Trophoblast cell (in vitro differentiated cells and primary cell): Measurements from ENCODE around the gene ME3.

Source experiments
- DNase-seq, 2 donors: peaks; one replicate each; pipeline ENCODE4 v3.0.0-alpha.2; 2016
- H2AFZ ChIP-seq: 2 replicates; pipeline ENCODE4 v1.6.1; 2013; ENCODE audit warnings: low read length, moderate library complexity, mild to moderate bottlenecking; ENCODE audit not compliant: insufficient read depth, poor library complexity
- H2AK5ac ChIP-seq: 2 replicates; pipeline ENCODE4 v1.6.1; 2013; ENCODE audit warnings: mild to moderate bottlenecking, low read length
- H2BK120ac ChIP-seq: 2 replicates; pipeline ENCODE4 v1.6.1; 2013; ENCODE audit warnings: low read length, mild to moderate bottlenecking, moderate library complexity; ENCODE audit not compliant: insufficient read depth, poor library complexity
- H2BK12ac ChIP-seq: 2 replicates; pipeline ENCODE4 v1.6.1; 2013; ENCODE audit warnings: mild to moderate bottlenecking, low read length, moderate library complexity
- H2BK5ac ChIP-seq: 2 replicates; pipeline ENCODE4 v1.6.1; 2013; ENCODE audit warnings: low read length, low read depth, moderate library complexity, mild to moderate bottlenecking; ENCODE audit not compliant: poor library complexity
- H3K14ac ChIP-seq: 2 replicates; pipeline ENCODE4 v1.6.1; 2013; ENCODE audit warnings: mild to moderate bottlenecking, low read length
- H3K18ac ChIP-seq: 2 replicates; pipeline ENCODE4 v1.6.1; 2013; ENCODE audit warnings: mild to moderate bottlenecking, low read length
- H3K23ac ChIP-seq: 2 replicates; pipeline ENCODE4 v1.6.1; 2013; ENCODE audit warnings: low read length
- H3K27ac ChIP-seq: 2 replicates; pipeline ENCODE4 v1.5.1; 2013; ENCODE audit warnings: low read depth, mild to moderate bottlenecking, inconsistent platforms, low read length, moderate library complexity
- H3K27me3 ChIP-seq: 2 replicates; pipeline ENCODE4 v1.6.1; 2013; ENCODE audit warnings: inconsistent platforms, mild to moderate bottlenecking, low read length, moderate library complexity; ENCODE audit not compliant: insufficient read depth
- H3K36me3 ChIP-seq, 2 experiments: 1 replicate in 1 of 2; 2 replicates in 1 of 2; pipeline ENCODE4 v1.6.1; 2013; ENCODE audit warnings: low read length in 2 of 2, mild to moderate bottlenecking in 2 of 2, moderate library complexity in 1 of 2; ENCODE audit not compliant: insufficient read depth in 2 of 2, control insufficient read depth in 1 of 2
- H3K4ac ChIP-seq: 2 replicates; pipeline ENCODE4 v1.6.1; 2013; ENCODE audit warnings: low read depth, mild to moderate bottlenecking, low read length, moderate library complexity
- H3K4me1 ChIP-seq, 2 experiments: 1 replicate in 1 of 2; 2 replicates in 1 of 2; pipeline ENCODE4 v1.6.1; 2013; ENCODE audit warnings: low read length in 2 of 2, mild to moderate bottlenecking in 2 of 2, moderate library complexity in 1 of 2; ENCODE audit not compliant: insufficient read depth in 2 of 2, control insufficient read depth in 1 of 2
- H3K4me2 ChIP-seq: 2 replicates; pipeline ENCODE4 v1.6.1; 2013; ENCODE audit warnings: inconsistent platforms, mild to moderate bottlenecking, low read length, moderate library complexity
- H3K4me3 ChIP-seq: 2 replicates; pipeline ENCODE4 v1.5.1; 2013; ENCODE audit warnings: mild to moderate bottlenecking, low read depth, low read length, inconsistent platforms
- H3K79me1 ChIP-seq: one replicate; pipeline ENCODE4 v1.6.1; 2013; ENCODE audit warnings: low read length
- H3K79me2 ChIP-seq: 2 replicates; pipeline ENCODE4 v1.6.1; 2013; ENCODE audit warnings: low read length, mild to moderate bottlenecking; ENCODE audit not compliant: control insufficient read depth, insufficient read depth, poor library complexity
- H3K9ac ChIP-seq: 2 replicates; pipeline ENCODE4 v1.6.1; 2013; ENCODE audit warnings: mild to moderate bottlenecking, low read length
- H3K9me3 ChIP-seq: 2 replicates; pipeline ENCODE4 v1.6.1; 2013; ENCODE audit warnings: low read depth, mild to moderate bottlenecking, control low read depth, inconsistent platforms, low read length; ENCODE audit not compliant: insufficient read depth
- H4K12ac ChIP-seq: 2 replicates; pipeline ENCODE4 v1.6.1; 2013; ENCODE audit warnings: low read depth, mild to moderate bottlenecking, low read length, moderate library complexity
- H4K8ac ChIP-seq: 2 replicates; pipeline ENCODE4 v1.6.1; 2013; ENCODE audit warnings: low read depth, mild to moderate bottlenecking, low read length, moderate library complexity
- H4K91ac ChIP-seq: one replicate; pipeline ENCODE4 v1.6.1; 2013; ENCODE audit warnings: low read depth, mild to moderate bottlenecking, low read length, moderate library complexity
- WGBS: extraction: QIAGEN DNeasy Blood & Tissue Kit; methylation state at CpG from one replicate; pipeline ENCODE4 v1.1.7; 2013; ENCODE audit warnings: missing lambda C conversion rate; ENCODE audit not compliant: insufficient read length, insufficient coverage; ENCODE audit errors: extremely low coverage; 5-methylcytosine and 5-hydroxymethylcytosine counted together

ME3 gene

DNA sequence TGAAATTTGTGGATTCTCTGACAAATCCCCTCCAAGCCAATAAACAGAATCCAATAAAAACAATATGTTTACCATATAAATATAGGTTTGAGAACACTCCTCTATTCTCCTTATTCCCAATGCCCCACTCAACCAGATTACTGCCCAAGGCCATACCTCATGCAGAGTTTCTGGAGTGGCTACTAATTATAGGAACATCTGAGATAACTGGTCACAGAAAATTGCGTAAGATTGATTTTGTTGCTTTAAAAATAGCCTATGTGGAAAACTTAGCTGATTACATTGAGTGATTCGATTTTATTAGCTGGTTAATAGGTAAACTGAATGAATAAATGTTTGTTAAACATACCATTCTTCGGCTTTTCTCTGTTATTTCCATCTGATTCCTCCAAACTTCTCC, 48.0 kb downstream of the ME3 start:
- no peak overlapping the region for H3K27ac ChIP-seq
- H3K4ac ChIP-seq = no peak overlapping the region
- no peak overlapping the region for H3K14ac ChIP-seq
- no peak overlapping the region for H3K23ac ChIP-seq
- H3K9me3 ChIP-seq = no peaks in the 10 kb centered on the region
- peak in 1 of 2 donors; percentile 29 for DNase-seq
- H3K4me1 ChIP-seq = peaks cover 2 to 8% of the 10 kb centered on the region in 2 experiments
- H2BK120ac ChIP-seq = no peak overlapping the region
- no CpG with 5 or more reads among the region's 3 CpGs for WGBS
- H4K91ac ChIP-seq = no peak overlapping the region
- no peak overlapping the region for H3K4me3 ChIP-seq
- no peak overlapping the region for H3K9ac ChIP-seq
- H3K79me2 ChIP-seq = no peaks in the 10 kb centered on the region
- H3K36me3 ChIP-seq = no peaks in the 10 kb centered on the region
- H3K4me2 ChIP-seq = no peak overlapping the region
- no peak overlapping the region for H3K18ac ChIP-seq
- no peak overlapping the region for H2AK5ac ChIP-seq
- no peak overlapping the region for H2BK12ac ChIP-seq
- no peak overlapping the region for H2AFZ ChIP-seq
- H2BK5ac ChIP-seq = no peak overlapping the region
- H3K27me3 ChIP-seq = no peaks in the 10 kb centered on the region
- H3K79me1 ChIP-seq = peaks cover 3% of the 10 kb centered on the region
- no peak overlapping the region for H4K8ac ChIP-seq
- no peak overlapping the region for H4K12ac ChIP-seq

GRCh38 chr11:86623736-86624135, 48.7 kb downstream of the ME3 start:
- no peak overlapping the region for H2BK5ac ChIP-seq
- no peaks in the 10 kb centered on the region for H3K27me3 ChIP-seq
- no peak overlapping the region for H3K4ac ChIP-seq
- peak overlapping the region; percentile 91 for H2BK12ac ChIP-seq
- H2AK5ac ChIP-seq = no peak overlapping the region
- H3K18ac ChIP-seq = no peak overlapping the region
- H2BK120ac ChIP-seq = no peak overlapping the region
- H3K36me3 ChIP-seq = no peaks in the 10 kb centered on the region
- peaks cover 2 to 8% of the 10 kb centered on the region in 2 experiments for H3K4me1 ChIP-seq
- no peaks in the 10 kb centered on the region for H3K9me3 ChIP-seq
- H3K27ac ChIP-seq = no peak overlapping the region
- no peak overlapping the region for H3K4me3 ChIP-seq
- H3K9ac ChIP-seq = no peak overlapping the region
- no peak overlapping the region for H3K14ac ChIP-seq
- no peak overlapping the region for H3K4me2 ChIP-seq
- no peak for DNase-seq
- H2AFZ ChIP-seq = no peak overlapping the region
- H3K23ac ChIP-seq = no peak overlapping the region
- H4K8ac ChIP-seq = no peak overlapping the region
- no peak overlapping the region for H4K12ac ChIP-seq
- H4K91ac ChIP-seq = no peak overlapping the region
- H3K79me2 ChIP-seq = no peaks in the 10 kb centered on the region
- H3K79me1 ChIP-seq = peaks cover 3% of the 10 kb centered on the region
- WGBS = no CpG with 5 or more reads among the region's 4 CpGs

DNA sequence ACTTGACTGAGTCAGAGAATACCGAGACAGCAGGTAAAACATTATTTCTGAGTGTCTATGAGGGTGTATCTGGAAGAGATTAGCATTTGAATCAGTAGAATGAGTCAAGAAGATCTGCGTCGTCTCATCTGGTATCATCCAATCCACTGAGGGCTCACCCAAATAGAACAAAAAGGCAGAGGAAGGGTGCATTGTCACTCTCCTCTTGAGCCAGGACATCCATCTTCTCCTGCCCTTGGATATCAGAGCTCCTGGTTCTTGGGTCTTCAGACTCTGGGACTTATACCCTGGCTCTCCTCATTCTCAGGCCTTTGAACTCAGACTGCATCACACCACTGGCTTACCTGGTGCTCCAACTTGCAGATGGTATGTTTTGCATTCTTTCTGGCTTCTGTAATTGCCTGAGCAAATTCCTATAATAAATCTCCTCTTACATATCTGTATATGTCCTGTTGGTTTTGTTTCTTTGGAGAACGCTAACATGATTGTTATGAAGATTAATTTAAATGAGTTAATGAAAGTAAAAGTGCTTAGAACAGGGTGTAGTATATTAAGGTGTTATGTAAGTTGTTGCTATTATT, 49.3 kb downstream of the ME3 start:
- no peak overlapping the region for H4K12ac ChIP-seq
- H3K79me2 ChIP-seq = no peaks in the 10 kb centered on the region
- peak overlapping the region; percentile 2 for H2AK5ac ChIP-seq
- H3K4me3 ChIP-seq = no peak overlapping the region
- no peaks in the 10 kb centered on the region for H3K9me3 ChIP-seq
- H2AFZ ChIP-seq = no peak overlapping the region
- H2BK12ac ChIP-seq = peak overlapping the region; percentile 27
- H3K27ac ChIP-seq = no peak overlapping the region
- H3K36me3 ChIP-seq = no peaks in the 10 kb centered on the region
- peaks cover 3% of the 10 kb centered on the region for H3K79me1 ChIP-seq
- no peak overlapping the region for H4K8ac ChIP-seq
- no peaks in the 10 kb centered on the region for H3K27me3 ChIP-seq
- H3K14ac ChIP-seq = no peak overlapping the region
- no peak overlapping the region for H3K4me2 ChIP-seq
- no peak overlapping the region for H3K23ac ChIP-seq
- H2BK5ac ChIP-seq = no peak overlapping the region
- WGBS = 100% methylated on average over 1 of the region's 4 CpGs
- H3K4me1 ChIP-seq = peaks cover 2 to 8% of the 10 kb centered on the region in 2 experiments
- no peak overlapping the region for H3K18ac ChIP-seq
- no peak overlapping the region for H3K9ac ChIP-seq
- no peak overlapping the region for H3K4ac ChIP-seq
- peak; percentile 33 to 68 for DNase-seq
- H4K91ac ChIP-seq = no peak overlapping the region
- H2BK120ac ChIP-seq = no peak overlapping the region

DNA sequence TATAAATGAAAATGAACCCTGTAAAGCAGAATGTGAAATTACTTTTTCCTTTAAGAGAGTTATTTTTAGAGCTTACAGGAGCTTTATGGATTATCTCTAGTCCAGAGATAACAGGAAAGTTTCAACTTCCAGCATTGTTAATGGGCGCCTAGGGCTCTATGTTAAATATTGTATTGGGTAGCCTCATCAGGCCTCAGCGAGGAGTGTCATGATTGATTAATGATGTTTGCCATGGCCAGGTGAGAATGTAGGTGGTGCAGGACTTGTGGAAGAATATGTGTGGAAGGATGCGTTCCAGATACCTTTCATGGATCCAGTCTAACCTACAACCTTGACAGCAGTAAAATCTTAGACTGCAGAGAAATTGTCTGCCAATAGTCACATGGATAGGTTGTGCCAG, 50.6 kb downstream of the ME3 start:
- no CpG with 5 or more reads among the region's 3 CpGs for WGBS
- no peak overlapping the region for H3K14ac ChIP-seq
- H2BK5ac ChIP-seq = no peak overlapping the region
- H3K4me2 ChIP-seq = no peak overlapping the region
- no peak overlapping the region for H4K8ac ChIP-seq
- H3K23ac ChIP-seq = no peak overlapping the region
- H2BK12ac ChIP-seq = no peak overlapping the region
- no peak overlapping the region for H3K27ac ChIP-seq
- peaks cover 3% of the 10 kb centered on the region for H3K79me1 ChIP-seq
- H2AFZ ChIP-seq = no peak overlapping the region
- H3K27me3 ChIP-seq = no peaks in the 10 kb centered on the region
- no peak overlapping the region for H3K4ac ChIP-seq
- H3K18ac ChIP-seq = no peak overlapping the region
- no peaks in the 10 kb centered on the region for H3K79me2 ChIP-seq
- H2AK5ac ChIP-seq = no peak overlapping the region
- H3K9me3 ChIP-seq = no peaks in the 10 kb centered on the region
- H2BK120ac ChIP-seq = no peak overlapping the region
- H3K36me3 ChIP-seq = peaks cover 0 to 2% of the 10 kb centered on the region in 2 experiments
- no peak overlapping the region for H4K91ac ChIP-seq
- H3K4me1 ChIP-seq = peaks cover 2 to 8% of the 10 kb centered on the region in 2 experiments
- H3K4me3 ChIP-seq = no peak overlapping the region
- no peak overlapping the region for H4K12ac ChIP-seq
- DNase-seq = no peak
- H3K9ac ChIP-seq = no peak overlapping the region
